B cell (primary cell): Measurements from ENCODE around the gene FHDC1. TPM values are rescaled to one million over a fixed set of nuclear protein-coding genes. Genes with fewer than 3 reads are reported as not detected.

ENCODE experiments used
- ATAC-seq: fragments of 200-7000 bp; cut with Tn5 transposase; one replicate; pipeline ENCODE4 v1.10.0; 2021; ENCODE audit warnings: low read depth, mild to moderate bottlenecking, moderate number of reproducible peaks, moderate library complexity
- CTCF ChIA-PET: fragments of 350-600 bp; sonication (Branson Sonifier 250); formaldehyde crosslinking; loops from one replicate; lab custom pipeline; 2021; ENCODE audit warnings: antibody characterized with exemption, inconsistent platforms; lab: Charles Lee
- POLR2A ChIA-PET: fragments of 350-600 bp; sonication (Branson Sonifier 250); formaldehyde crosslinking; loops from one replicate; lab custom pipeline; 2021; ENCODE audit warnings: antibody characterized with exemption; lab: Charles Lee
- DNase-seq: peaks from one replicate; pipeline ENCODE4 v3.0.0; 2013
- H2AFZ ChIP-seq: 2 replicates; pipeline ENCODE4 v1.6.1; 2012; ENCODE audit warnings: mild to moderate bottlenecking, low read depth, low read length; ENCODE audit not compliant: insufficient read depth, poor library complexity, severe bottlenecking
- H3K27ac ChIP-seq, 2 donors: 1 replicate in 1 of 2; 2 replicates in 1 of 2; pipeline ENCODE4 v1.5.1; 2012 to 2013; ENCODE audit warnings: low read length in 2 of 2, mild to moderate bottlenecking in 2 of 2, moderate library complexity in 1 of 2
- H3K27me3 ChIP-seq, 4 experiments: fragments of 200-600 bp in 1 of 4; sonication (generic) in 1 of 4; replicated peaks in 1 of 4; 1 replicate in 2 of 4; 2 replicates in 2 of 4; pipeline versions ENCODE4 v1.6.1 to v1.7.0; 2013 to 2016; ENCODE audit warnings: low read length in 3 of 4, mild to moderate bottlenecking in 2 of 4, mixed read lengths in 1 of 4, moderate library complexity in 1 of 4; ENCODE audit not compliant: insufficient read depth in 4 of 4, control insufficient read depth in 3 of 4; ENCODE audit errors: control extremely low read depth in 1 of 4
- H3K36me3 ChIP-seq, 2 experiments: replicated peaks in 1 of 2; 1 replicate in 1 of 2; 2 replicates in 1 of 2; pipeline versions ENCODE4 v1.6.1 to v1.7.1; 2013; ENCODE audit warnings: low read length in 1 of 2; ENCODE audit not compliant: insufficient read depth in 2 of 2, control insufficient read depth in 1 of 2; ENCODE audit errors: control extremely low read depth in 1 of 2, extremely low read depth in 1 of 2
- H3K4me1 ChIP-seq, 2 donors: fragments of 200-600 bp in 1 of 2; sonication (generic) in 1 of 2; 1 replicate in 1 of 2; 2 replicates in 1 of 2; pipeline versions ENCODE4 v1.5.1 to v1.6.1; 2013 to 2017; ENCODE audit warnings: low read length in 2 of 2; ENCODE audit not compliant: control insufficient read depth in 2 of 2, insufficient read depth in 2 of 2
- H3K4me2 ChIP-seq: replicated peaks from 2 replicates; pipeline ENCODE3; 2012; ENCODE audit warnings: mild to moderate bottlenecking, low read depth, low read length; ENCODE audit not compliant: poor library complexity, severe bottlenecking
- H3K4me3 ChIP-seq, 5 experiments: fragments of 200-600 bp in 1 of 5; sonication (generic) in 1 of 5; 1 replicate in 3 of 5; 2 replicates in 2 of 5; pipeline versions ENCODE4 v1.5.1 to v1.7.0; 2011 to 2016; ENCODE audit warnings: low read length in 4 of 5, mild to moderate bottlenecking in 4 of 5, low read depth in 2 of 5, control low read depth in 1 of 5, moderate library complexity in 1 of 5; ENCODE audit not compliant: insufficient read depth in 1 of 5; ENCODE audit errors: control extremely low read depth in 1 of 5, extremely low read depth in 1 of 5
- H3K79me2 ChIP-seq: fragments of 200-600 bp; sonication (generic); one replicate; pipeline ENCODE4 v1.6.0; 2016; ENCODE audit warnings: low read length; ENCODE audit not compliant: control insufficient read depth, insufficient read depth
- H3K9ac ChIP-seq: fragments of 200-600 bp; sonication (generic); 2 replicates; pipeline ENCODE4 v1.6.1; 2017; ENCODE audit warnings: mild to moderate bottlenecking, low read length, moderate library complexity
- H3K9me3 ChIP-seq, 3 donors: one replicate each; pipeline versions ENCODE4 v1.6.1 to v1.7.1; 2013; ENCODE audit warnings: low read length in 2 of 3; ENCODE audit not compliant: control insufficient read depth in 2 of 3, insufficient read depth in 1 of 3; ENCODE audit errors: control extremely low read depth in 1 of 3
- H4K20me1 ChIP-seq: 2 replicates; pipeline ENCODE4 v1.6.0; 2012; ENCODE audit warnings: mild to moderate bottlenecking, low read length; ENCODE audit not compliant: insufficient read depth, control insufficient read depth, poor library complexity, severe bottlenecking
- H3K27ac Mint-ChIP-seq: one replicate; pipeline ENCODE4 v1.8.0; 2021; ENCODE audit warnings: mixed read lengths
- H3K27me3 Mint-ChIP-seq: one replicate; pipeline ENCODE4 v1.8.0; 2021; ENCODE audit warnings: mixed read lengths
- H3K4me1 Mint-ChIP-seq: one replicate; pipeline ENCODE4 v1.8.0; 2021; ENCODE audit warnings: mixed read lengths
- H3K4me3 Mint-ChIP-seq: one replicate; pipeline ENCODE4 v1.8.0; 2021; ENCODE audit warnings: mixed read lengths
- H3K9me3 Mint-ChIP-seq: one replicate; pipeline ENCODE4 v1.8.0; 2022; ENCODE audit warnings: mixed read lengths; ENCODE audit not compliant: insufficient read depth
- EZH2 ChIP-seq: IDR thresholded peaks from 2 replicates; pipeline ENCODE4 v1.6.1; 2012; ENCODE audit warnings: borderline replicate concordance, low read depth, mild to moderate bottlenecking, moderate library complexity, low read length; ENCODE audit not compliant: insufficient read depth, poor library complexity, severe bottlenecking
- WGBS: methylation state at CpG from one replicate; pipeline ENCODE4 v1.1.5; 2013; ENCODE audit warnings: missing lambda C conversion rate; ENCODE audit not compliant: insufficient coverage; 5-methylcytosine and 5-hydroxymethylcytosine counted together
- intact Hi-C: fragments of 100-400 bp; cut with micrococcal nuclease; formaldehyde crosslinking; loops from one replicate; pipeline ENCODE4 v1.10.0; 2022
- polyA plus RNA-seq: library from polyadenylated mRNA; depleted of rRNA; stranded (reverse); fragments of >200 nt; gene quantifications from 2 replicates; pipeline ENCODE4 v1.2.3, GENCODE V29; 2012
- total RNA-seq, 2 donors: library from RNA; stranded (reverse); fragments of 120-200 nt in 1 of 2; gene quantifications; 1 replicate in 1 of 2; 2 replicates in 1 of 2; pipeline versions ENCODE4 v1.2.3 to v1.2.4, GENCODE V29; 2013 to 2022
- TF ChIP-seq, protein P1 (sequence below): fragments of 200-600 bp; IDR thresholded peaks from one replicate; pipeline ENCODE4 v1.8.0; 2022; ENCODE audit warnings: antibody characterized with exemption, mild to moderate bottlenecking

FHDC1 gene
- total and polyA plus RNA-seq, 2 donors (not counting 1 experiment from before 2014, with no cell fraction given): 0.13 to 0.57 TPM

DNA sequence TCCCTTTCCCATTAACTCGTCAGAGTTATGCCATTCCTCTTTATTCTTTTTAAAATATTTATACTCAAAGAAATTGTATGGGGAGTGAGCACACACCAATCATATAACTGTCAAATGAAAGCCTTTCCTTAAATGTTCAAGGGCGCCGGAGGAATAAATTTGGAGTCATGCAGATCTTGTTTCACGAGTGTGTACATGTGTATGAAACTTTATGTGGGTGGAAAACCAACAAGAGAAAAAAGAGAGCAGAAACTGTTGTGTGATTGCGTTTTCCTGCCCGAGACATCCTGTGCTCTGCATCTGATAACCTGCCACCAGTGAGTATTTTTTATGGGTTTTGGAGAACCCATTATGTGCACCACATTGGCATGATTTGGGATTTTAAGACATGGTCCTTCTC, 88.3 kb downstream of the FHDC1 start:
- Histone ChIP-seq H3K4me2 (no peak overlapping the region), H3K9ac (no peak overlapping the region), H3K36me3 (no peaks in the 10 kb centered on the region), H4K20me1 (no peaks in the 10 kb centered on the region), H2AFZ (no peak overlapping the region), H3K79me2 (no peaks in the 10 kb centered on the region), H3K4me3 (no peak overlapping the region), H3K27me3 (no peaks in the 10 kb centered on the region), H3K27ac (no peak overlapping the region), H3K9me3 (peaks cover 0 to 16% (median 10%) of the 10 kb centered on the region in 3 donors), H3K4me1 (peaks cover 0 to 7% of the 10 kb centered on the region in 2 donors)
- H3K4me1 Mint-ChIP-seq: peaks cover 3% of the 10 kb centered on the region
- TF ChIP-seq, protein P1, sequence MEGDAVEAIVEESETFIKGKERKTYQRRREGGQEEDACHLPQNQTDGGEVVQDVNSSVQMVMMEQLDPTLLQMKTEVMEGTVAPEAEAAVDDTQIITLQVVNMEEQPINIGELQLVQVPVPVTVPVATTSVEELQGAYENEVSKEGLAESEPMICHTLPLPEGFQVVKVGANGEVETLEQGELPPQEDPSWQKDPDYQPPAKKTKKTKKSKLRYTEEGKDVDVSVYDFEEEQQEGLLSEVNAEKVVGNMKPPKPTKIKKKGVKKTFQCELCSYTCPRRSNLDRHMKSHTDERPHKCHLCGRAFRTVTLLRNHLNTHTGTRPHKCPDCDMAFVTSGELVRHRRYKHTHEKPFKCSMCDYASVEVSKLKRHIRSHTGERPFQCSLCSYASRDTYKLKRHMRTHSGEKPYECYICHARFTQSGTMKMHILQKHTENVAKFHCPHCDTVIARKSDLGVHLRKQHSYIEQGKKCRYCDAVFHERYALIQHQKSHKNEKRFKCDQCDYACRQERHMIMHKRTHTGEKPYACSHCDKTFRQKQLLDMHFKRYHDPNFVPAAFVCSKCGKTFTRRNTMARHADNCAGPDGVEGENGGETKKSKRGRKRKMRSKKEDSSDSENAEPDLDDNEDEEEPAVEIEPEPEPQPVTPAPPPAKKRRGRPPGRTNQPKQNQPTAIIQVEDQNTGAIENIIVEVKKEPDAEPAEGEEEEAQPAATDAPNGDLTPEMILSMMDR: no peak
- TF ChIP-seq EZH2: no peak
- intact Hi-C loops: no loop called here
- H3K27me3 Mint-ChIP-seq: peaks cover 9% of the 10 kb centered on the region
- no peak for ATAC-seq
- H3K9me3 Mint-ChIP-seq: peaks cover 7% of the 10 kb centered on the region
- DNase-seq: no peak
- POLR2A ChIA-PET: no interaction called here
- no peak overlapping the region for H3K4me3 Mint-ChIP-seq
- no peak overlapping the region for H3K27ac Mint-ChIP-seq
- CTCF ChIA-PET: no interaction called here
- WGBS: 89% methylated on average over 5 of the region's 6 CpGs

DNA sequence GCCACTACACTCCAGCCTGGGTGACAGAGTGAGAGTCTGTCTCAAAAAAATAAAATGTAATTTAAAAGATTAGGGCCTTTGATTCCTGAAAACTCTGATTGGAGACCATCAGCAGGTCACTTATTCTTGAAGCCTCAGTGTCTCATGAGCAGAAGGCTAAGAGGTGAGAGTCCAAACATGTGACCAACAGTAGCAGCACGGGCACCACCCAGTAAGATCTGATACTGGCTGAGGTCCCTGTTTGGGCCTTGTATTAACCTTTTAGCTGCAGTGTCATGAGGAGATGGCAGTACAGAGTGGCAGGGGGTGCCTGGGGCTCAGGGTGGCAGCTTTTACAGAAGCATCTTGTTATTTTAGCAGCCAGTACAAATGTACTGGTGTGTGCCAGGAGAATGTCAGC, 89.3 kb downstream of the FHDC1 start:
- Mint-ChIP-seq H3K4me3 (no peak overlapping the region), H3K27ac (no peak overlapping the region), H3K27me3 (peaks cover 15% of the 10 kb centered on the region), H3K4me1 (peaks cover 3% of the 10 kb centered on the region), H3K9me3 (peaks cover 11% of the 10 kb centered on the region)
- WGBS: 100% methylated on average over 1 of the region's 1 CpG
- intact Hi-C loops: no loop called here
- Histone ChIP-seq H4K20me1 (no peaks in the 10 kb centered on the region), H3K4me1 (peaks cover 0 to 7% of the 10 kb centered on the region in 2 donors), H3K9ac (no peak overlapping the region), H3K4me2 (no peak overlapping the region), H3K79me2 (no peaks in the 10 kb centered on the region), H3K36me3 (no peaks in the 10 kb centered on the region), H3K27me3 (no peaks in the 10 kb centered on the region), H3K4me3 (no peak overlapping the region), H3K27ac (no peak overlapping the region), H3K9me3 (peaks cover 0 to 22% (median 16%) of the 10 kb centered on the region in 3 donors), H2AFZ (no peak overlapping the region)
- no peak for ATAC-seq
- TF ChIP-seq, protein P1: no peak
- TF ChIP-seq EZH2: no peak
- DNase-seq: no peak
- CTCF ChIA-PET: no interaction called here
- POLR2A ChIA-PET: no interaction called here
